Embryonic facial prominence (tissue), 1 donor: ENCODE data around the gene NT5C2.

Source experiments
- DNase-seq: peaks from one replicate; pipeline ENCODE4 v3.0.0-alpha.2; 2016; ENCODE audit errors: extremely low spot score

Gene NT5C2

GRCh38 chr10:103124420-103125096, 68.5 kb downstream of the NT5C2 start:
- DNase-seq, result no peak

- DNase-seq, result no peak
Measured at GRCh38 chr10:103123282-103124024, 69.6 kb downstream of the NT5C2 start.

- no peak for DNase-seq
Measured at GRCh38 chr10:103120977-103121735, 71.9 kb downstream of the NT5C2 start.

GRCh38 chr10:103120546-103120945, 72.5 kb downstream of the NT5C2 start:
- no peak for DNase-seq

- no peak for DNase-seq
Measured at GRCh38 chr10:103117247-103117646, 75.8 kb downstream of the NT5C2 start.

GRCh38 chr10:103114876-103115275, 78.2 kb downstream of the NT5C2 start:
- no peak for DNase-seq

GRCh38 chr10:103111918-103112877, 80.9 kb downstream of the NT5C2 start:
- DNase-seq, result no peak

GRCh38 chr10:103111031-103111917, 81.8 kb downstream of the NT5C2 start:
- DNase-seq, result no peak

GRCh38 chr10:103110407-103110806, 82.7 kb downstream of the NT5C2 start:
- DNase-seq, result no peak

- no peak for DNase-seq
Measured at GRCh38 chr10:103109821-103110220, 83.3 kb downstream of the NT5C2 start.

- DNase-seq, result no peak
Measured at GRCh38 chr10:103106539-103106938, 86.5 kb downstream of the NT5C2 start.

GRCh38 chr10:103105462-103105861, 87.6 kb downstream of the NT5C2 start:
- no peak for DNase-seq

- no peak for DNase-seq
Measured at GRCh38 chr10:103104721-103105120, 88.4 kb downstream of the NT5C2 start.

- DNase-seq, result no peak
Measured at GRCh38 chr10:103103989-103104388, 89.1 kb downstream of the NT5C2 start.

GRCh38 chr10:103102195-103102594, 90.9 kb downstream of the NT5C2 start:
- DNase-seq, result no peak

GRCh38 chr10:103100620-103101019, 92.5 kb downstream of the NT5C2 start:
- no peak for DNase-seq

- no peak for DNase-seq
Measured at GRCh38 chr10:103098240-103098639, 94.8 kb downstream of the NT5C2 start.

GRCh38 chr10:103096130-103096529, 96.9 kb downstream of the NT5C2 start:
- DNase-seq, result no peak

GRCh38 chr10:103095005-103095404, 98.1 kb downstream of the NT5C2 start:
- no peak for DNase-seq

GRCh38 chr10:103090911-103091310, 102.2 kb downstream of the NT5C2 start:
- no peak for DNase-seq
